Measurements from ENCODE around the gene MUC5AC.
"Not testable (repeated sequence)": the region's sequence is repeated elsewhere in the genome, so short reads cannot be mapped to it uniquely, and the experiment has no call there.

Gene MUC5AC

DNA sequence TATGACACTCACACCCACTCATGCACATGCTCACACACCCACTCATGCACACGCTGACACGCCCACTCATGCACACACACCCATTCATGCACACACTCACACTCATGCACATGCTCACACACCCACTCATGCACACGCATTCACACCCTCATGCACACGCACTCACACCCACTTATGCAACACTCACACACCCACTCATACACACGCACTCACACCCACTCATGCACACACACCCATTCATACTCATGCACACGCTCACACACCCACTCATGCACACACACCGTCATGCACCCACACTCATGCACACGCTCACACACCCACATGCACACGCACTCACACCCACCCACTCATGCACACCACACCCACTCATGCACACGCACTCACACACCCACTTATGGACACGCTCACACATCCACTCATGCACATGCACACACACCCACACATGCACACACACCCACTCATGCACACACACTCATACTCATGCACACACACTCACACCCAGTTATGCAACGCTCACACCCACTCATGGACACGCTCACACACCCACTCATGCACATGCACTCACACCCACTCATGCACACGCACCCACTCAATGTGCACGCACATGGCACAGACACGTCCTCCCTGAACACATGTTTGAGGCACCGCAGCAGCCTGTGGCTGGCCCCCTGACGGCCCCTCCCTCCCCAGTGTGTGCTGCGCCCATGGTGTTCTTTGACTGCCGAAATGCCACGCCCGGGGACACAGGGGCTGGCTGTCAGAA lies 17.9 kb downstream of the MUC5AC start:
- no peak for DNase-seq (ENCODE audit: low read depth in 2 of 2)

DNA sequence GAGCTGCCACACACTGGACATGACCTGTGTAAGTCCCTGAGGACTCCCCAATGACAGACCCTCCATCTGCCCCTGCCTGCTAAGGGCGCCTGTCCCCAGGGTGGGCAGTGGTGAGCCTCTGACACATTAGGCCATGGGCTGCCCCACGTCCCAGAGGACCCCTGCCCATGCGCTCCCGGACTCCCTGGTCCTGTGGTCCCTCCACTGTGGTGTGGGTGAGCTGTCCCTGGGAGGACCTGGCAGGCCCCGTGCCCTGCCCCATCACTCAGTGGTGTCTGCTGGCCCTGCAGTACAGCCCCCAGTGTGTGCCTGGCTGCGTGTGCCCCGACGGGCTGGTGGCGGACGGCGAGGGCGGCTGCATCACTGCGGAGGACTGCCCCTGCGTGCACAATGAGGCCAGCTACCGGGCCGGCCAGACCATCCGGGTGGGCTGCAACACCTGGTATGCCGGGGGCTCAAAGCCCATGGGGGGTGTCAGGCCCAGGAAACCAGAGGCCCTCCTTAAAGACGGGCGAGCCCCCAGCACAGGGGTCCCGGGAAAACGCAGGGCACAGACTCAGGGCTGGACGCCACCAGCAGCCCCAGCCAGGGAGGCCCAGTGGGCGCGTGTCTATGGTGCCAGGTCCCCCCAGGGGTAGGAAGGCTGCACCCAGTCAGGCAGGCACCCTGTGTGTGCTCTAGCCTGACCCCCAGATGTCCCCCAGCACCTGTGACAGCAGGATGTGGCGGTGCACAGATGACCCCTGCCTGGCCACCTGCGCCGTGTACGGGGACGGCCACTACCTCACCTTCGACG lies 18.7 kb downstream of the MUC5AC start:
- DNase-seq (ENCODE audit: low read depth in 2 of 2) = no peak

DNA sequence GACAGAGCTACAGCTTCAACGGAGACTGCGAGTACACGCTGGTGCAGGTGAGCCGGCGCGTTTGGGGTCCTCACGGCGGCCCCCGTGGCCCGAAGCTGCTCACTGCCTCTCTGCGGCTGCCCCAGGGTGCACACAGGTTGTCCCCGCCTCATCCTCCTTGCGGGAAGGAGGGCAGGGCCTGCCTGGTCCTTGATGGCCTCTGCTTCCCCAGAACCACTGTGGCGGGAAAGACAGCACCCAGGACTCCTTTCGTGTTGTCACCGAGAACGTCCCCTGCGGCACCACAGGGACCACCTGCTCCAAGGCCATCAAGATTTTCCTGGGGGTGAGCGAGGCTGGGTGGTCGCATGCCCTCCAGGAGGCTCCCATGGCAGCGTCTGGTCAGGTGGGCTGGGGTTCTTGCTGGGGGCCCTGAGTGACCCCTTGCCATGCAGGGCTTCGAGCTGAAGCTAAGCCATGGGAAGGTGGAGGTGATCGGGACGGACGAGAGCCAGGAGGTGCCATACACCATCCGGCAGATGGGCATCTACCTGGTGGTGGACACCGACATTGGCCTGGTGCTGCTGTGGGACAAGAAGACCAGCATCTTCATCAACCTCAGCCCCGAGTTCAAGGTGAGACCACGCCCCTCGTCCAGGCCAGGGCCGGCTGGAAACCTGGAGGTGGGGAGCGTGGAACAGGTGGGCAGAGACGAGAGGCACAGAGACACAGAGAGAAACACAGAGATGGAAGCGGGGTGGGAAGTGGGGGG lies 19.4 kb downstream of the MUC5AC start:
- no peak for DNase-seq (ENCODE audit: low read depth in 2 of 2)

DNA sequence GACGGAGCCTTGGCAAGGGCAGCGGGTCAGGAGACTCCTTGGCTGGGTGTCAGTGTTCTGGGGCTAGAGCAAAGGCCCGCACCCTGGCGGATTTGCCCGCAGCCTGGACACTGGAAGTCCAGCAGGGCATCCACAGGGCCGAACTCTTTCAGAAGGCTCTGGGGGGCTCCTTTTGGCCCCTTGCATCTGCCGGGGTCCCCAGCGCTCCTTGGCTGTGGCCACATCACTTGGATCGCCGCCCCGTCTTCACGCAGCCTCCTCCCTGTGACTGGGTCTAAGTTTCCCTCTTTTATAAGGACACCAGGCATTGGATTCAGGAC lies 20.0 kb downstream of the MUC5AC start:
- DNase-seq (ENCODE audit: low read depth in 2 of 2) = no peak

DNA sequence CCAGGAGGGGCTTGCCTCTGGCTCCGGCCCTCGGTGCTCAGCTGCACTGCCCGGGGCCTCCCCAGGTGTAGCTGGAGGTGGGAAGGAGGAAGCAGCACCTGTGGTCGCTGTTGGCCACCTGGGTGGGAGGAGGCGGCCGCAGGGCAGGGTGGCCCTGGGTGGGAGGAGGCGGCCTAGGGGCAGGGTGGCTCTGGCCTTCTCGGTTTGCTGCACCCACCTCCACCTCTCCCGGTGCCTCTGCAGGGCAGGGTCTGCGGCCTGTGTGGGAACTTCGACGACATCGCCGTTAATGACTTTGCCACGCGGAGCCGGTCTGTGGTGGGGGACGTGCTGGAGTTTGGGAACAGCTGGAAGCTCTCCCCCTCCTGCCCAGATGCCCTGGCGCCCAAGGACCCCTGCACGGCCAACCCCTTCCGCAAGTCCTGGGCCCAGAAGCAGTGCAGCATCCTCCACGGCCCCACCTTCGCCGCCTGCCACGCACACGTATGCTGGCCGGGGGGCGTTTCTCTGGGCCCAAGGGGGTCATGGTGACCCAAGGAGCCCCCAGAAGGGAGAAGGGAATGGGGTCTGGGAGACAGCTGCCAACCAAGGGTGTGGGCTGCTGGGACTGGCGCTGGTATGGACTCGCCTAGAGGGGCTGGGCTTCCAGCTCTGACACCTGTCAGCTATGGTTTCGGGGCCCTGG lies 20.6 kb downstream of the MUC5AC start:
- DNase-seq (ENCODE audit: low read depth in 2 of 2) = no peak

DNA sequence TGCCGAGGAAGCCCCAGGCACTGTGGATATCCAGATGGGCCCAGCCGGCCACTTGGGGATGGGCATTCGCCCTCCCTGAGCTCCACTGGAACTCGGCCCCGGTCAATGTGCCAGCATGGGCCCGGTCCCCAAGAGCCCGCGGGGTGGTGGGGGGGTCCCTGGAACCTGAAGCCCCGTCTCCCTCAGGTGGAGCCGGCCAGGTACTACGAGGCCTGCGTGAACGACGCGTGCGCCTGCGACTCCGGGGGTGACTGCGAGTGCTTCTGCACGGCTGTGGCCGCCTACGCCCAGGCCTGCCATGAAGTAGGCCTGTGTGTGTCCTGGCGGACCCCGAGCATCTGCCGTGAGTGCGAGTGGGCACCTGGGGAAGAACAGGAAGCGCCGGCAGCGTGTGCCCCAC lies 21.2 kb downstream of the MUC5AC start:
- no peak for DNase-seq (ENCODE audit: low read depth in 2 of 2)

DNA sequence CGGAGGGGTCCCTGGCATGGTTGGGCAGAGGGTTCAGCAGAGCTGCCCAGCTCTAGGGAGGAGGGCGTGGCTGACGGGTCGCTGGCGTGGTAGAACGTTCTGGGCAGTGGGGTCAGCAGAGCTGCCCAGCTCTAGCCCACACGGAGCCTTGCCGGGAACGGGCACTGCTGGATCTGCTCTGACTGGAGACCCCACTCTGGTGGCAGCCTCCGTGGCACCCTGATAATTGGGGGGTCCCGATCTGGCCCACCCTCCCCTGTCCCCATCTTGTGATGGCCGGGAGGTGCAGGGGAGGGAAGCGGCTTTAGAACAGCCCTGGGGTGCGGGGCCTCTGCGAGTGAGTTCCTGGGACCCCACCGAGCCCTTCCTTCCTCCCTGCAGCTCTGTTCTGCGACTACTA lies 21.9 kb downstream of the MUC5AC start:
- DNase-seq (ENCODE audit: low read depth in 2 of 2) = no peak

DNA sequence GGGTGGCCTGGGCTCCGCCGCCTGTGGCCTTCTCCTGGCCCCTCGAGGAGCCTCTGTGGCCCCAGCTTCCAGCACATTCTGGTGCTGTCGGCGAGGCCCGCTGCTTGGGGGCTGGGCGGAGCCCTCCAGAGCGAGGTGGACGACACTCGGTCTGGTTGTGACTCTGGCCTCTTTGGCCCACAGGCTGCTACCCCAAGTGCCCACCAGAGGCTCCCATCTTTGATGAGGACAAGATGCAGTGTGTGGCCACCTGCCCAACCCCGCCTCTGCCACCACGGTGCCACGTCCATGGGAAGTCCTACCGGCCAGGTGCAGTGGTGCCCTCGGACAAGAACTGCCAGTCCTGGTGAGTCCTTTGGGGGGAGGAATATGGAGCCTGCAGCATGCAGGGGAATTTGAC lies 22.4 kb downstream of the MUC5AC start:
- no peak for DNase-seq (ENCODE audit: low read depth in 2 of 2)

DNA sequence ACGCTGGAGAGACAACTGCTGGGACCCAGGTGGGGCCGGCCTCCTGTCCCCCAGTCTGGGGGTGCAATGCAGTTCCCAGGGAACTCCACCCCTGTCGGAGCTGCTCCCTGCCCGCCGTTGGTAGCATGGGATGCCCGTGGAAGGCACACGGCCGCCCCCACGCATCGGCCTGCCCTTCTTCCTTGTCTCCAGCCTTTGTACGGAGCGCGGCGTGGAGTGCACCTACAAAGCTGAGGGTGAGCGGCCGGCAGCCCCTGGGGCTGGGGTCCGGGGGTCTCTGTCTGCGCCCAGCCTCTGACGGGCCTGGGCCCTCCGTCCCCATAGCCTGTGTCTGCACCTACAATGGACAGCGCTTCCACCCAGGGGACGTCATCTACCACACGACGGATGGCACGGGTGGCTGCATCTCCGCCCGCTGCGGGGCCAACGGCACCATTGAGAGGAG lies 23.2 kb downstream of the MUC5AC start:
- no peak for DNase-seq (ENCODE audit: low read depth in 2 of 2)

DNA sequence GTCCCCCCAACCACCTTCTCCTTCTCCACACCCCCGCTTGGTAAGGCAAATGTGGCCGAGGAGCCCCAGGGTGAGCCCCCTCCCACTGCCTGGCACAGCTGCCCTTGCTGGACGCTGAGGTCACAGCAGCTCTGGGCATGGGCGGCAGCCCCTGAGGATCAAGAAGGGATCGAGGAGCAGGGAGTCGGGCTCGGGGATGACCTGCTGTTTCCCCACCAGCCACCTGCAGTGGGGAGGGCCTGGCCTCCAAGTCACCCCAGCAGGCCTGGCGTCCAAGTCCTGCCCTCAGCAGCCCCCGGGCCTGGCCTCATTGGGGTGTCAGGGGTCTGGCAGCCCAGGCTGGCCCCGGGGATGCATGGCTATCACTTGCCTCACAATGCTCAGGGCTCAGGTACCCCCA lies 23.7 kb downstream of the MUC5AC start:
- no peak for DNase-seq (ENCODE audit: low read depth in 2 of 2)

DNA sequence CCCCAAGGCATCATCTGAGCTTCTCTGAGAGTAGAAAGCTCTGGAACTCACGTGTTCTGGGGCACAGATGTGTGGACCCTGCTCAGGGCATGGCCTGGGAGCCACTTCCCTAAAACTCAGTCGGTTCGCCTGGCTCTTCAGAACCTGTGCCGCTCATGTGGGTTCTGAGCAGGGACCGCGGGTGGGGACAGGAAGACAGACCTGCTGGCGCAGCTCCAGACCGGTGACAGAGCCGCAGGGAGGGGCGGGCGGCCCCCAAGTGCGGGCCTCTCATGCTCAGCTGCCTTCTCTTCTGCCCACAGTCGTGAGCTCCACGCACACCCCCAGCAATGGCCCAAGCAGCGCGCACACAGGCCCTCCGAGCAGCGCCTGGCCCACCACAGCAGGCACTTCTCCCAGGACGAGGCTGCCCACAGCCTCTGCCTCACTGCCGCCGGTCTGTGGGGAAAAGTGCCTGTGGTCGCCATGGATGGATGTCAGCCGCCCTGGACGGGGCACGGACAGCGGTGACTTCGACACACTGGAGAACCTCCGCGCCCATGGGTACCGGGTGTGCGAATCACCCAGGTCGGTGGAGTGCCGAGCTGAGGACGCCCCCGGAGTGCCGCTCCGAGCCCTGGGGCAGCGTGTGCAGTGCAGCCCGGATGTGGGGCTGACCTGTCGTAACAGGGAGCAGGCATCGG lies 24.2 kb downstream of the MUC5AC start:
- DNase-seq (ENCODE audit: low read depth in 2 of 2) = no peak

DNA sequence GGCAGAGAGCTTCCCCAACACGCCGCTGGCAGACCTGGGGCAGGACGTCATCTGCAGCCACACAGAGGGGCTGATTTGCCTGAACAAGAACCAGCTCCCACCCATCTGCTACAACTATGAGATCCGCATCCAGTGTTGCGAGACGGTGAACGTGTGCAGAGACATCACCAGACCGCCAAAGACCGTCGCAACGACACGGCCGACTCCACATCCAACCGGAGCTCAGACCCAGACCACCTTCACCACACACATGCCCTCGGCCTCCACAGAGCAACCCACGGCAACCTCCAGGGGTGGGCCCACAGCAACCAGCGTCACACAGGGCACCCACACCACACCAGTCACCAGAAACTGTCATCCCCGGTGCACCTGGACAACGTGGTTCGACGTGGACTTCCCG lies 26.4 kb downstream of the MUC5AC start:
- DNase-seq (ENCODE audit: low read depth in 2 of 2) = not testable (repeated sequence)

DNA sequence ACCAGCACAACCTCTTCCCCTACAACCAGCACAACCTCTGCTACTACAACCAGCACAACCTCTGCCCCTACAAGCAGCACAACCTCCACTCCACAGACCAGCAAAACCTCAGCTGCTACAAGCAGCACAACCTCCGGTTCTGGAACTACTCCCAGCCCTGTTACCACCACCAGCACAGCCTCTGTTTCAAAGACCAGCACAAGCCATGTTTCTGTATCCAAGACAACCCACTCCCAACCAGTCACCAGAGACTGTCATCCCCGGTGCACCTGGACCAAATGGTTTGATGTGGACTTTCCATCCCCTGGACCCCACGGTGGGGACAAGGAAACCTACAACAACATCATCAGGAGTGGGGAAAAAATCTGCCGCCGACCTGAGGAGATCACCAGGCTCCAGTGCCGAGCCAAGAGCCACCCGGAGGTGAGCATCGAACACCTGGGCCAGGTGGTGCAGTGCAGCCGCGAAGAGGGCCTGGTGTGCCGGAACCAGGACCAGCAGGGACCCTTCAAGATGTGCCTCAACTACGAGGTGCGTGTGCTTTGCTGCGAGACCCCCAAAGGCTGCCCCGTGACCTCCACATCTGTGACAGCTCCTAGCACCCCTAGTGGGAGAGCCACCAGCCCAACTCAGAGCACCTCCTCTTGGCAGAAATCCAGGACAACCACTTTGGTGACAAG lies 30.8 kb downstream of the MUC5AC start:
- DNase-seq (ENCODE audit: low read depth in 2 of 2) = not testable (repeated sequence)

DNA sequence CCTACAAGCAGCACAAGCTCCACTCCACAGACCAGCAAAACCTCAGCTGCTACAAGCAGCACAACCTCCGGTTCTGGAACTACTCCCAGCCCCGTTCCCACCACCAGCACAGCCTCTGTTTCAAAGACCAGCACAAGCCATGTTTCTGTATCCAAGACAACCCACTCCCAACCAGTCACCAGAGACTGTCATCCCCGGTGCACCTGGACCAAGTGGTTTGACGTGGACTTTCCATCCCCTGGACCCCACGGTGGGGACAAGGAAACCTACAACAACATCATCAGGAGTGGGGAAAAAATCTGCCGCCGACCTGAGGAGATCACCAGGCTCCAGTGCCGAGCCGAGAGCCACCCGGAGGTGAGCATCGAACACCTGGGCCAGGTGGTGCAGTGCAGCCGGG lies 32.1 kb downstream of the MUC5AC start:
- DNase-seq (ENCODE audit: low read depth in 2 of 2) = not testable (repeated sequence)

DNA sequence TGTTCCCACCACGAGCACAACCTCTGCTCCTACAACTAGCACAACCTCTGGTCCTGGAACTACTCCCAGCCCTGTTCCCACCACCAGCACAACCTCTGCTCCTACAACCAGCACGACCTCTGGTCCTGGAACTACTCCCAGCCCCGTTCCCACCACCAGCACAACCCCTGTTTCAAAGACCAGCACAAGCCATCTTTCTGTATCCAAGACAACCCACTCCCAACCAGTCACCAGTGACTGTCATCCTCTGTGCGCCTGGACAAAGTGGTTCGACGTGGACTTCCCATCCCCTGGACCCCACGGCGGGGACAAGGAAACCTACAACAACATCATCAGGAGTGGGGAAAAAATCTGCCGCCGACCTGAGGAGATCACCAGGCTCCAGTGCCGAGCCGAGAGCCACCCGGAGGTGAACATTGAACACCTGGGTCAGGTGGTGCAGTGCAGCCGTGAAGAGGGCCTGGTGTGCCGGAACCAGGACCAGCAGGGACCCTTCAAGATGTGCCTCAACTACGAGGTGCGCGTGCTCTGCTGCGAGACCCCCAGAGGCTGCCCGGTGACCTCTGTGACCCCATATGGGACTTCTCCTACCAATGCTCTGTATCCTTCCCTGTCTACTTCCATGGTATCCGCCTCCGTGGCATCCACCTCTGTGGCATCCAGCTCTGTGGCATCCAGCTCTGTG lies 34.2 kb downstream of the MUC5AC start:
- DNase-seq (ENCODE audit: low read depth in 2 of 2) = not testable (repeated sequence)

DNA sequence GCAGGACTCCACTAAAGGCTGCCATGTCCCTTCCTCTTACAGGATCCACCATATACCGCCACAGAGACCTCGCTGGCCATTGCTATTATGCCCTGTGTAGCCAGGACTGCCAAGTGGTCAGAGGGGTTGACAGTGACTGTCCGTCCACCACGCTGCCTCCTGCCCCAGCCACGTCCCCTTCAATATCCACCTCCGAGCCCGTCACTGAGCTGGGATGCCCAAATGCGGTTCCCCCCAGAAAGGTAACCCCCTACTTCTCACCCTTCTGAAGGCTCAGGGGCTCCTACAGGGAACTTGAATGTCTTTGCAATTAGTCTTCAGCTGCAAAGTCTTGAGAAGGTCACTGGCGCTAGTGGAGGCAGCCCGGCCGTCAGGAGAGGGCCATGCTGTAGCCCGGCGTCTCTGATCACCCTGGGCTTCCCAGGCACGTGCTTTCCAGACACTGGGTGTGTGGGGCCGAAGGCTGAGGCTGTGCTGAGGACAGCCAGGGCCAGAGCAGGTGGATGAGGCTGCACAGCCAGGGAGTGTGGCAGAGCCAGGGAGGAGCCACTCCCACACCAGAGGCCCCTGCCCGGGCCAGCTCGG lies 35.1 kb downstream of the MUC5AC start:
- no peak for DNase-seq (ENCODE audit: low read depth in 2 of 2)

DNA sequence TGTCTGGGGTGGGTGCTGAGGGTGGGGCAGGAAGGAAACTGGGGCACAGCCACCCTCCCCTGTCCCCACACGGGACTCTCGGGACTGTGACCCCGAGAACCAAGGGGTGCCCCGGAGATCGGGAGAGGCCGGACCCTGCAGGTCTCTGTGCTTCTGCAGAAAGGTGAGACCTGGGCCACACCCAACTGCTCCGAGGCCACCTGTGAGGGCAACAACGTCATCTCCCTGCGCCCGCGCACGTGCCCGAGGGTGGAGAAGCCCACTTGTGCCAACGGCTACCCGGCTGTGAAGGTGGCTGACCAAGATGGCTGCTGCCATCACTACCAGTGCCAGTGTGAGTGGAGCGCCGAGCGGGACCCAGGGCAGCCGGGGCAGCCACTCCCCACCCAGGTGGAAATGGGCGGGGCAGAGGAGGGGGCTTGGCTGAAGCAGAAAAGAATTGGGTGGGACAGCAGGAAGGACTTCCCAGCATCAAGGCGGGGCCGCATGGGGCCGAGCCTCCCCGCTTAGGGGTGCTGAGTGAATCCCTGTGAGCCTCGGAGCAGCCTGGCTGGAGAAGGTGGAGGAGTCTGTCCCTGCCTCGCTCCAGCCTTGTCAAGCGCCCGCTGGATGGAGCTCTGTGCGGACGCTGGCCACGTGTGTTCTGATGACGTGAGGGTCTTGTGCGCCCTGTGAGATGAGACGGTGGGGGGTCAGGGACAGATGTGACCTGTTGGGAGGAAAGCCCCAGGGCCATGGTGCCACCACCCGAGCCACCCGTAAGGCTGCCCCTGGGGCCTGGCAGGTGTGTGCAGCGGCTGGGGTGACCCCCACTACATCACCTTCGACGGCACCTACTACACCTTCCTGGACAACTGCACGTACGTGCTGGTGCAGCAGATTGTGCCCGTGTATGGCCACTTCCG lies 35.8 kb downstream of the MUC5AC start:
- no peak for DNase-seq (ENCODE audit: low read depth in 2 of 2)

DNA sequence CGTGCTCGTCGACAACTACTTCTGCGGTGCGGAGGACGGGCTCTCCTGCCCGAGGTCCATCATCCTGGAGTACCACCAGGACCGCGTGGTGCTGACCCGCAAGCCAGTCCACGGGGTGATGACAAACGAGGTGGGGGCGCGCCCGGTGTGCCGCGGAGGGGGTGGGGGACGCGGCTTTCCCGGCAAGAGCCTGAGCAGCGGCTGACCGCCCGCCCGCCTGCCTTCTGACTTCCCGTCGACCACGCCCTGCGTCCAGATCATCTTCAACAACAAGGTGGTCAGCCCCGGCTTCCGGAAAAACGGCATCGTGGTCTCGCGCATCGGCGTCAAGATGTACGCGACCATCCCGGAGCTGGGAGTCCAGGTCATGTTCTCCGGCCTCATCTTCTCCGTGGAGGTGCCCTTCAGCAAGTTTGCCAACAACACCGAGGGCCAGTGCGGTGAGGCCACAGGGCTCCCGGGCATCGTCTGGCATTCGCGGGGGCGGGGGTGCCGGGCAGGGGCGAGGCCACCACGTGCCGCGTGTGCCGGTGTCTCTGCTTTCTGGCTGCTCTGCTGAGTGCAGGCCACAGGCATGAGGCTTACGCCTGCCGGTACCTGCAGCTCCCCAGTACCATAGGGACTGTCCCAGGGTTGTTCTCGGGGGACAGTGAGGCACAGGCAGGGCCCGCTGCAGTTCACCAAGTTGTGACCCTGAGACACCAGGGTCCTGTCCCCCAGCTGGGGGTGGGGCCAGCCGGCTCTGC lies 36.7 kb downstream of the MUC5AC start:
- DNase-seq (ENCODE audit: low read depth in 2 of 2) = no peak
